Stimulated activated CD4-positive, alpha-beta T cell treated with anti-CD3 and anti-CD28 coated beads, TNF-alpha, amount 100 ng/mL, for 48 hours (primary cell): ENCODE data around the gene VSIG2.
A peak's percentile ranks its signal among the peaks of the same experiment; 100 is the strongest.
"Not testable (repeated sequence)": the region's sequence is repeated elsewhere in the genome, so short reads cannot be mapped to it uniquely, and the experiment has no call there.

Experiments
- DNase-seq, 3 donors: peaks; one replicate each; pipeline ENCODE4 v3.0.0-alpha.2; 2020; ENCODE audit warnings: low read depth in 3 of 3

Gene VSIG2, protein sequence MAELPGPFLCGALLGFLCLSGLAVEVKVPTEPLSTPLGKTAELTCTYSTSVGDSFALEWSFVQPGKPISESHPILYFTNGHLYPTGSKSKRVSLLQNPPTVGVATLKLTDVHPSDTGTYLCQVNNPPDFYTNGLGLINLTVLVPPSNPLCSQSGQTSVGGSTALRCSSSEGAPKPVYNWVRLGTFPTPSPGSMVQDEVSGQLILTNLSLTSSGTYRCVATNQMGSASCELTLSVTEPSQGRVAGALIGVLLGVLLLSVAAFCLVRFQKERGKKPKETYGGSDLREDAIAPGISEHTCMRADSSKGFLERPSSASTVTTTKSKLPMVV

DNA sequence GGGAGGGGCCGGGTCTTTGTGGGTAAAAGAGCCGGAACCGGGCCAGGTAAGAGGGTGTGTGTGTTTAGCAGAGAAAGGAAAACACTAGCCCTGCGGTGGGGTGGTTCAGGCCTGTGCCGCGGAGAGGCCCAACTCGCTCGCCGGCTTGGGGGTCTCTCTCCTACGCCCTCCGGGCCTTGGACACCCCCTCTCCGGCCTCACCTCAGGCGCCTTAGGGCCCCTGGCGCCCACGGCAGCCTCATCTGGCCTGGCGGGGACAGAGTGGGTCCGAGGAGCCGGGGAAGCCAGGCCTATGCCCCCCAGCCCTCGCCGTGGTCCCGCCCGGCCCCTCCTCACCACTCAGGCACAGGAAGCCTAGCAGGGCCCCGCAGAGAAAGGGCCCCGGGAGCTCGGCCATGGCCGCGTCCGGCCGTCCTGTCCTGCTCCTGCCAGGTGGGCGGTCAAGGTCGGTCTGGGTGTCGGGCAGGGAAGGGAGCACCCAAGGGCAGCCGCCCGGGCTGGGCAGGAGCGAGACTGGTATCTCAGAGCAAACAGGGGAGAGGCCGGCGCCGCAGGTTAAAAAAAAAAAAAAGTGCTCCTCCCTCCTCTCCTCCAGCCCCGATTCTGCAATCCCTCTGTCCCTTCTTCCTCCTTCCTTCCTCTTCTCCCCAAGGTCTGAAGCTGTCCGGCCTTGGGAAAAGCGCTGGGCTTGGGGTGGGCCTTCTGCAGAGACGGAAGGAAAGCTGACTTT lies at the start of gene VSIG2:
Gene VSIG2, minus strand, starts transcription at position 515 of the 730 bp plus-strand sequence. Its CDS starts 118 bp downstream, at position 397.
- no peak for DNase-seq

DNA sequence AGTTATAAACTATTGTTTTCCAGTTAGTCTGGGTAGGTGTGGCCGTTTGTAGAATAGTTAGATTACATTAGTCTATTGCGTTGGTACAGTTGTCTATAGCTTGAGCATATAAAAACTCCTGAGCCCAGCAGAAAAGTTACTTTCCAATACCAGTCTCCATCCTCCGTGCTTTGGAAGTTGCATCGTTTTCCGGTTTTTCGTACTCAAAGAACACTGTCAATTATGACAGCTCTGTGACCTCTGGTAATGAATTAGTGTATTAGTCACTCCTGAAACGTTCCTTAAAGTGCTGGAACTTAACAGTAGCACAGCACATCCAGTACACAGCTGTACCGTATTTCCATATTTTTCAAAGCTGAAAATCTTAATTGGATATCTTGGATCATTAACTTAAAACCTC lies 49.0 kb upstream of the VSIG2 start:
- DNase-seq, result no peak

DNA sequence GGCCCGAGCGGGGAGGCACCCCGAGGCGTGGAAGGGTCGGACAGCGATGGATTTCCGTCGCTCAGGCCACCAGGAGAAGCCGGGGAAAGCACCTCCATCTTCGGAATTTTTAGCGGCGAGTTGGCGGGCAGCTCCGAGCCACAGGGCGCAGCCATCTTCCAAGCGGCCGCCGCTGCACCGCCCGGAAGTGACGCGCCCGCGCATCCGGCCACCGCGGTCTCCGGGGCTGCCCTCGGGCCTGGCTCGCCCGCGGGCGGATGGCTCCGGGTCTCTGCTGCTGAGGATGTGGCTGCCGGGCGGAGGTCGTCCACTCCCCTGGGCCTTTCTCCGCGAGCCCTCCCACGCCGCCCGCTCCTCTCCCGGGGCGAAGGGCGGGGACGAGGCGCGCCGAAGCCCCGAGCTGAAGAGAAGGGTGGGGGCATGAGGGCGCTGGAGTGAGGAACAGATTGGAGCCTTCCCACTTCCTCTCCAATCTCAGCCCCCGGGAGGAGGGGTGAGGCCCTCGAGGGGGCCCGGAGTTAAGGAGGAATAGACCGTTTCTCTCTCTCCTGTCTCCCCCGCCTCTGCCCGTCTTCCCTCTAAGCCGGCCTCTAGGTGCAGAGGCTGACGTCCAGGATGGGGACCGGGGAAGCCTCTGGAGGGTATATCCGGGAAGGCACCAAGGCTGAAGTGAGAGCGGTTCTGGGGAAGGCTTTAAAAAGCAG lies 48.3 kb upstream of the VSIG2 start, which contains the start of gene MSANTD2:
Gene MSANTD2, minus strand, starts transcription at position 181 of the 704 bp plus-strand sequence. Its CDS starts 26 bp downstream, at position 155.
- DNase-seq, result peak; percentile 63 to 71 (median 65)

DNA sequence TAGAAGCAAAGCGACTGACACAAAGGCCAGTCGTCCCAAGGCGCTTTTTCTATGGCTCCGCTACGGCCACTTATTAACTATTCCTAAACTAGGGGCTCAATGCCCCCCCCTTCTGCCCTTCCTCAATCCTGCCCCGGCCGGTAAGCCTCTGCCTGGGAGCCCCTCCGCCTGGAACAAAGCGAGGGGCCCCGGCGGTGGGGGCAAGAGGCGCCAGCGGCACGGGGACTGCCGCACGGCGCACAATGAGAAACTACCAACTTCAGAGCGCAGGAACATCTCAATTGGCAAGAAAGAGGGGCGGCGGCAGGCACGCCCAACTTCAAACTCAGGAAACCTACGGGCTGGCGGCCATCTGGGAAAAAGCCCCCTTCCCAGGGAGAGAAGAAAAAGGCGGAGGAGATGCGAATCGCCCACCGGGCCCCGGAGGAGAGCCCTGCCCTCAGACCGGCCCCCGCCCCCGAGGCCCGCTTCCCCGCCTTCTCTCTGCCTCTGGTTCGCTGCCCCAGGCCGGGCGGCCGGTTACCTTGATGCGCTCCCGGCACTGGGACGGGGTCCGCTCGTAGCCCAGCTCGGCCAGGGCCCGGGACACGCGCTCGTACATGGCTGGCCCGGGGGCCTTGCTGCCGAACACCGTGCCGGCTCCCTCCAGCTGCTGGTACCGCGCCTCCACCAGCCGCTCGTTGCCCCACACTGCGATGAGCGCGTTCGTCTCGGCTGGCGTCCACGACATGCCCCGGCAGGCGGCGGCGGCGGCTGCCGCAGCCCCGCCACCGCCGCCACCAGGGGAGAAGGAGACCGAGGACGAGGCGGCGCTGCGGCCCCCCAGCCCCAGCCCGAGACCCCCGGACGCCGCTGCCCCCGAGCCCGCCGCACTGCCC lies 47.5 kb upstream of the VSIG2 start:
- DNase-seq, result peak in 2 of 3 donors; percentile 14 to 33

DNA sequence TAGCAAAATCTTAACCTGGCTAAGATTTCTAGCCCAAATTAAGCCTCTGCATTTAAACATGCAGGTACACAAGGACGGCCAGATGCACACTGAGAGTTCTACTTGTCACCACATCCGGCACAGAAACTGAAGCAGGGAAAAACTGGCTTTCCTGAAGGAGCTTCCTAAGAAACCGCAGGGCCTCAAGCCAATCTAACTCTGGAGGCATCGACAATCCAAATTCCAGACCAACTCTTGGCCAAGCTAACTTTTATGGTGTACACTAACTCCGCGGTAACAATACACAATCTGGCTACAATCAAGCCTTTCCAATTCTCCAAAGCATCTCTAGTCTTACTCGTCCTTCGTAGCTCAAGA lies 46.9 kb upstream of the VSIG2 start:
- DNase-seq, result no peak

DNA sequence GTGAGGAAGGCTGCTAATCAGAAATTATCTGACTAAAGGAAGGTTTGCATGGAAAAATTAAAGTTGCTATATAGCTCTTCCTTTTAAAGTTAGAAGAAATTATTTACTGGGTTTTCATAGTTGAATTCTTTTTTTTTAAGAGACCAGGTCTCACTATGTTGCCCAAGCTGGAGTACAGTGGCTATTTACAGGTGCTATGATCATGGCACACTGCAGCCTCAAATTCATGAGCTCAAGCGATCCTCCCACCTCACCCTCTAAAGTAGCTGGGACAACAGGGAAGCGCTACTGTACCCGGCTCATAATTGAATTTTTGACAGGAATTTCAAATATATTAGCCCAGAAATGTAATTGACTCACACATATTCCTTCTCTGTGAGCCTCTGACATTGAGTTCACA lies 44.3 kb upstream of the VSIG2 start:
- no peak for DNase-seq

DNA sequence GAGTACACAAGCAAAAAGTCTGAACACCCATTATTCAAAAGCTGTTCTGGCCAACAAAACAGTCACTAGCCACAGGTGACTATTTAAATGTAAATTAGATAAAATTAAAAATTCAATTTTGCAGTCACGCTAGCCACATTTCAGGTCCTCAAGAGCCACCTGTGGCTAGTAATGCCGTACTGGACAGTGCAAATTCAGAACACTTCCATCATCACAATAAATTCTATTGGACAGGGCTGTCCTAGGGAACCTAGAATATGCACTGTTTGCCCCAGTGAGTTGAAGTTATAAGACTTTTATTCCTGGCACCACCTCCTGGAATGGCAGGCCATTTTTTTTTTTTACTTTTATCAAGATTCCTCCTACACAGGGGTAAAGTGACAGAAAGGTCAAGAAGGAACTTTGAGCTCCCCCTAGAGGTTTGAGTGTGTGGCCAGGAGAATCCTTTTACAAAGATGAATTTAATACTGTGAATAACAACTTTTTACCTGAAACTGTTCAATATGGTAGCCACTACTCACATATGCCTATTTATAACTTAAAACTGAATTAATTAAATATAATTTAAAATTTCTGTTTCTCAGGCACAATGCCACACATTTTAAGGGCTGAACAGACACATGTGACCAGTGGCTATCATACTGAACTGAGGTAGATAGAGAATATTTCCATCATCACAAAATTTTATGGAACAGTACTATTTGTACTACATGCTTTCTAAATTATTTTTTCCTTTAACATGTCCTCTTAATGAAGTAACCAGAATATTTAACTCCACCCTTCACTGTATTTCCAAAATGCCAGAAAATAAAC lies 41.6 kb upstream of the VSIG2 start:
- DNase-seq, result no peak

DNA sequence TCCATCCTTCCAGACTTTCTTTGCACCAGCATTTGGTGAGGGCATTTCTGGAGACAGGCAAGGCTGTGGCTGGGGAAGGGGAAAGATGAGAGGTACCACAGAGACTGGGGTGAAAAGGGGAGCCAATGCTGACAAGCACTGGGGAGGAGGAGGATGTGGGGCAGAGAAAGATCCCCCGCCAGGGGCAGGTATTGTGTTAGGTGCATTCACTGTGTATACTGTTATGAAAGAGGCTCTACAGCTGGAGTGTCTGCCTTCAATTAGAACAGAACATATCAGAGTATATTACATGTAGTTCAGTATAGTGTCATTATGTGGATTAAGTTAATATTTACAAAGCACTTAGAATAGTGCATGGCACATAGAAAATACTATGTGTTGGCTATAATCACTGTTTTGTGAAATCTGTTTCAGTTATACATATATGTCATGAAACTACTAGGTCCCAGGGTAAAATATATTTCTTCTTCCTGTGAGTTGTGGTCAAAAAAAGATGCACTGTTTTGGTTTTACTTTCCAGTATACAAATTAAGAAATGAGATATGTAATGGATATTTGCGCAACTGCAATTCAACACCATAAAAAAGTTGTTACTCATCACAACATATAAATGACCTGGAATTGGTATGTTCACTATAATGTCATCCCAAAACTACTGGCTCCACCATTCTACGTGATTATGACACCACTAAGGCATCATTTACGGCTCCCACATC lies 39.7 kb upstream of the VSIG2 start:
- no peak for DNase-seq

DNA sequence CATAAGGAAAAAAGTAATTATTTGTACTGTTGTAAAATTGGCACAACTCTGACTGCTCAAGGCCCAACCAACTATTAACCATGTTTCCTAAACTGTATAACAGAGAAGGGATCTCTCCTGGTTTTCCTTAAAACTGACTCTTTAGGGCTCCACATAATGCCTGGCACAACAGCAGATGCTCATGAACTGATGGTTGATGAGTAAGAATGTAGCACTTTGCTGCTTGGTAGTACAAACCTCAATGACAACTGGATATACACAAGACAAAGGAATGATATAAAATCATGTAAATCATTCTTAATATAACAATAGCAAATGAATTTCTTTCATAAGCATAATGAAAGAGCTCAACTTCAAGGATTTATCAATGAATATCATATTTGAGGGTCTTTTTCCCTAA lies 36.5 kb upstream of the VSIG2 start:
- DNase-seq, result no peak

DNA sequence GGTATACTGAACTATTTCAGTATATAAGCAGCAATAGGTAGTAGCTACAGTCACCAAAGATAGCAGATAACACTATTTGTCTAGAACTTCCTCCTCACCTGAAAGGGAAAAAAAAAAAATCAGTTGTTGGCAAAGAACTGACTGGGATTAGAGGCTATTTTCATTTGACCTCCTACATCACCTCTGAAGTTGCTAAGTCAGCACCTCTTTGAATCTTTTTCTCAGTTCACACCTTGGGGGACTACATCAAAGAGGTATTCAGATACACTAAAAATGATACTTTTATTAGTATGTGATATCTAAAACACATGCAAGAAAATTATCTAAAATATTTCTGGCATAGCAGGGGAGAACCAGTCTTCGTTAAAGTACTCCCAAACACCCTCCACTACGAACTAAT lies 32.0 kb upstream of the VSIG2 start:
- DNase-seq, result no peak

DNA sequence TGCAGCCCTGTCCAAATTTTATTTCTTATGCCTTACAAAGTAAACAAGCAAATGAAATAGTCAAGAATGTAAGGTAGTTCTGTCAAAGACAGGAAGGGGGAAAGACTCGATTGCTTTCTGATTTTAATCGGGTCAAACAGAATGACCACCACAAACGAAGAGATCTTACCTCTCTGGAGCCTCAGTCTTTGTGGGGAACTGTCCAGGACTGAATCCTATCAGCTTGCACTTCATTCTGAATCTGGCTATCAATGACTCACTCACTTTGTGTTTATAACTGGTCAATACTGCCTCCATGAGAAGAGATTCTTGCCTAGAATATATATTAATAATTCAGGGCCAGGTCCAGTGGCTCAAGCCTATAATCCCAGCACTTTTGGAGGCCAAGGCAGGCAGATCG lies 30.9 kb upstream of the VSIG2 start:
- DNase-seq, result no peak

DNA sequence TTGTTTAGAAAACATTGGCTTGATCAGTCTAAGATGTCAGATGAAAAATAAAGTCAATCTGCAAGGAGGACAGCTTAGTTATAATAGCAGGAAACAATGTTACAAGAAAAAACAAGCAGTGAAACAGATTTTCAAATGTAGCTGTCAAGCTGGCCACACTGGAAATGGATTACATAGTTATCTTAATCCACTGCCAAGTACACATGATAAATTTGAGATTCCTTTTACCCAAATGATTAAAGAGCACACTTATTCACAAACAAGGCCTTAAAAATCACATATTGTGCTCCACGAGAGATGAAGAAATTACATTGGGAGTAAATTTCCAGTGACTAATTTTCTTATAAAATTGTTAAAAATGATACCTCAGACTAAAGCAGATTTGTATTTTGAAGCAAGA lies 27.5 kb upstream of the VSIG2 start:
- no peak for DNase-seq

DNA sequence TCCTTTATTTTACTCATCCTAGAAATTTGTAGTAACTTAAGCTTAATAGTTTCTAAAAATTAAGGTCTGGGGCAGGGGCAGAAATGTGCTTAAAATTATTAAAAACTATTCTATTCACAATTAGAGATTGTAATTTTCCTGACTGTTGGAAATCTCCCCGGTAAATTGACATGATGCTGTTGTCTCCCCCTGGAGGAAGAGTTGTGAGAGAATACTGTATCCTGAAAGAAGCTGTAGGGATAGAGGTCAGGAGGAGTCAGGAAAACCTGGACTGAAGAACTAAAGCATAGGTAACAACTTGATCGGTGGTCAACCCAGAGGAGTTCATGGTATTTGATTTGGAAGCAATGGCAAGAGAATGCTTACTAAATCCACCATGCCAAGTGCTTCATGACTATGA lies 26.2 kb upstream of the VSIG2 start:
- DNase-seq, result no peak

DNA sequence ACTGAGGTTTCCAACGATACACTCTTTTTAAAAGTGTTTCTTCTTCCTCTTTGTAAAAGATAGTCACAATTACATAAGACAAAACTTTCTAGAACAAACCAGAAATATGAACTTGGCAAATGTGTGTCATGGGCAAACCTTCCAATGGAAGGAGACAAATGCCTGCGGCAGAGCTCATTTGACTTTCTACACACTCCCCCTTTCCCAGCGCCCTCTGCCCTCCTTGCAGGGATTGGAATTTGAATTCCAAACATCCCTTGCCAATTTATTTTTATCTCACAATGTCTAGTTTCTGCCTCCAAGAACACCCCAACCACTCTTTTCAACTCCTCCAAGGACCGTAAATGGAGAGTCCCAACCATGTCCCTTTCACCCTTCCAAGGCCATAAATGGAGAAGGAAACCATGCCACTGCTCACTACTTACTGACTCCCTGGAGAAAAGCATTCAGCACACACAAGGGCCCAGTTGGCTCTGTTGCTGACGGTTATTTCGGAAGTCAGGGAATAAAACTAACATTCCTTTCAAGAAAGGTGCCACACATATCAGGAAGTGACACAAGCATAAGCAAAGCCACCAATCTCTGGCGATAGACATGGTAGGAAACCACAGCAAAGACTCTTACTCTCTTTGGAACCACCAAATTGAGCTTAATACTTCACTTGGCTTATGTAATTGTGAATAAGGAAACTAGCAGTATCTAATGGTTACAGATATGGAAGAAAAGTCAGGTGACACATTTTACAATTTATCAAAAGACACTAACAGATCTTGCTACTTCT lies 25.0 kb upstream of the VSIG2 start:
- DNase-seq, result no peak

DNA sequence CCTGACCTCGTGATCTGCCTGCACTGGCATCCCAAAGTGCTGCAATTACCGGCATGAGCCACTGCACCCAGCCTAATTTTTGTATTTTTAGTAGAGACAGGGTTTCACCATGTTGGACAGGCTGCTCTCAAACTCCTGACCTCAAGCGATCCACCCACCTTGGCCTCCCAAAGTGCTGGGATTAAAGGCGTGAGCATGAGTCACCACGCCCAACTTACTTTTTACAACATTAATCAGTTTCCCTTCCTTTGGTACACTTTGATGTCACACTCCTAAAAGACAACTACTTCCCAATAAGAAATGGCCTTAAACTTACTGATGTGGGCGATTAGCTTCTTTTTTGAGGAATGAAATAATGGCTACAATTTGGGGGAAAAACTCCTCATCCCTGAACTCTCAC lies 18.9 kb upstream of the VSIG2 start:
- not testable (repeated sequence) for DNase-seq

DNA sequence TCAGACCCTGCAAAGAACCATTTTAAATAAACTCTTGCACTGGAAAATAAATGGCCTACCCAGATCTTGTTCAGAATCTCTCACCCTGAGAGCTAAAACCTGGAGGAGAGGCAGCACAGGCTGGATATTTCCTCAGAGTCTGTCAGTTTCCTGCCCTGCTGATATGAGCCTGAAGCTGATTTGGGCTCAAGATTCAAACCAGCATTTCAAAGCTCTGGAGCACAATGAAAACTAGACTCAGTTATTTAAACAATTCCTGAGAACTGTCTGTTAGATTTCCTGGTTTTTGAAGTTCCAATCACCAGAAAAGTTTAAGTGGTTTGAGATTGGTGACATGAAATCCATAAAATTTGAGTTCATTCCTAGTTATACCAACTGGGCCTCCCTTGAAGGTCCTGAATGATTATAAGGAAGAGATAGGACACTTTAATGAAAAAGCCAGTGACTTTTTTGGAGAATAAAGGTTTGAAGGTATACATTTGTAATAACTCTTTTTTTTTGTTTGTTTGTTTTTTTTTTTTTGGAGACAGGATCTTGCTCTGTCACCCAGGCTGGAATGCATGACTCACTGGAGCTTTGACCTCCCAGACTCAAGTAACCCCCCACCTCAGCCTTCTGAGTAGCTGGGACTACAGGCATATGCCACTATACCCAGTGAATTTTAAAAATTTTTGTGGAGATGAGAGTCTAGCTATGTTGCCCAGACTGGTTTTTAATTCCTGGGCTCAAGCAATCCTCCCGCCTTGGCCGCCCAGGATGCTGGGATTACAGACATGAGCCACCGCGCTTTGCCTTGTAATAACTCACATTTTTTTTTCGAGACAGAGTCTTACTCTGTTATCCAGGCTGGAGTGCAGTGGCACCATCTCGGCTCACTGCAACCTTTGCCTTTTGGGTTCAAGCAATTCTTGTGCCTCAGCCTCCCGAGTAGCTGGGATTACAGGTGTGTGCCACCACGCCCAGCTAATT lies 18.0 kb upstream of the VSIG2 start:
- no peak for DNase-seq

DNA sequence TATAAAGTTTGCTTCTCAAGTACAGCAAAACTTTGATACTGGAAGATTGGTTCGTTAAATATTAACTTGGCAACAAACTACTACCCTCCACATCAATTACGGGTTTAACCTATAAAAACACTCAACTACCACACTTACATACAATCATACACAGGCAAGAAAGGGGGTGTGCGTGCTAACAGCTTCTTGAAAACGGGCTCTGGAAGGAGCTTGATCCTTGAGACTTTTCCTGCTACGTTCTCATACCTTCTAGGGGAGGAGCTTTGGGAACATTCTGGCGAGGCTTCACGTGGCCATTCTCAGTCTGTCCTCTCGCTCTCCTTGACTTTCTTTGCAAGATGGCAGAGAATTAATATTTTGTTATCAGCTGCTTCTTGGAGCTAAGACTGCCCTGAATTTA lies 16.9 kb upstream of the VSIG2 start:
- no peak for DNase-seq

DNA sequence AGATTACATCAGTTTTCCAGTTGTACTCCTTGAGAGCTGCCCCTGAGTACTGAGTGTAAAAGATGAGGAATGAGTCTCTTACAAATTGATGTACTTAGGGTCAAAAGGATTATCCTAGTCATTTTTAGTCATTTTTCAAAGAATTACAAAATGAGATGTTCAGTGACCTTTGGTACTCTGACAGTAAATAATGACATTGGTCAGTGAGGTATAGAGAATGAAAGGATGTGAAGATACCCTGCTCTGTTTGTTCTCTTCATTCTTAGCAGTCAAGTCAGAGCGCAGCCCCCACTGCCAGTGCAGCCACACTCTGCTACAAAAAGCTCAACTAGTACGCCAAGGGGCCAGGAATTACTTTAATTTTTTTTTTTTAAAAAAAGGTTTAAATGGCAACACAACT lies 14.1 kb upstream of the VSIG2 start:
- DNase-seq, result no peak
